Activated CD4-positive, alpha-beta T cell treated with anti-CD3 and anti-CD28 coated beads, Interleukin-2, amount 50 U/mL, for 48 hours (primary cell): Measurements from ENCODE around the gene DHDH.

Source experiments
- DNase-seq, 2 experiments: peaks; one replicate each; pipeline ENCODE4 v3.0.0-alpha.2; 2020

The DHDH gene

GRCh38 chr19:48950830-48951519 is 17.5 kb downstream of the DHDH start:
- no peak for DNase-seq

DNA sequence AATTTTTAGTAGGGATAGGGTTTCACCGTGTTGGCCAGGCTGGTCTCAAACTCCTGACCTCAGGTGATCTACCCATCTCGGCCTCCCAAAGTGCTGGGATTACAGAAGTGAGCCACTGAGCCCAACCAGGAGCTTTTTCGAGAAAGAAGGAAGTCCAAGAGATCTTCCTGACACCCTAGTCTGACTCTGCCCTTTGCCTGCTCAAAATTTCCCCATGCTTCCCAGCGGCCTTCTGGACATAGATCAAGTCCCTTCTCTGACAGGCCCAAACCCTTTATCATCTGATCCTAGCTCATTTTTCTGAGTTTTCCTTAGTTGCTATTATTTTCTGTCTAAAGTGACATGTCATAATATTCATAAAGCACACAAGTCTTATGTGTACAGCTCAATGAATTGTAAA is 19.6 kb downstream of the DHDH start:
- DNase-seq, result no peak

- DNase-seq, result no peak
Observed at GRCh38 chr19:48953990-48954594, 20.6 kb downstream of the DHDH start.

DNA sequence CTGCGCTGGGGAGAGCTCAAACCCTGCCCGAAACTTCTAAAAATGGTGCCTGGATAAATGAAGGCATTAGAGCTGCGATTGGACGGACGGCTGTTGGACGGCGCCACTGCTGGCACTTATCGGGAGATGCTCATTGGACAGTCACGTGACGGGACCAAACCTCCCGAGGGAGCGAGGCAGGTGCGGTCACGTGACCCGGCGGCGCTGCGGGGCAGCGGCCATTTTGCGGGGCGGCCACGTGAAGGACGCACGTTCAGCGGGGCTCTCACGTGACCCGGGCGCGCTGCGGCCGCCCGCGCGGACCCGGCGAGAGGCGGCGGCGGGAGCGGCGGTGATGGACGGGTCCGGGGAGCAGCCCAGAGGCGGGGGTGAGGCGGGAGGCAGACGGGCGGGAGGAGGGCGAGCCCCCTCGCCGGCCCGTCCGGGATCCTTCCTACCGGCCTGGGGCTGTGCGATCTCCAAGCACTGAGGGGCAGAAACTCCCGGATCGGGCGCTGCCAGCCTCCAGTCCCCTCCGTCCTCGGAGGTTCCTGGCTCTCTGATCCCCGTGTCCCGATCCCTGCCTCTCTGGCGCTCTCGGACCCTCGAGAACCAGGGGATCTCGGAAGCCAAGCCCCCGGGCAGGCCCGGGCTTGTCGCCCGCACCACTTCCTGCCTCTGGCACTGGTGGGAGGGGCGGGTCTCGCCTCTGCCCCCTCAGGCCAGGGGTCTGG is 21.3 kb downstream of the DHDH start, which contains the start of gene BAX:
BAX (plus strand) TSS at position 281 of the 713 bp plus-strand sequence; CDS start at position 335, 54 bp downstream.
- DNase-seq, result peak; percentile 98

- no peak for DNase-seq
Observed at GRCh38 chr19:48955308-48955958, 21.9 kb downstream of the DHDH start.

- DNase-seq, result no peak
Observed at GRCh38 chr19:48958006-48958405, 24.5 kb downstream of the DHDH start.

DNA sequence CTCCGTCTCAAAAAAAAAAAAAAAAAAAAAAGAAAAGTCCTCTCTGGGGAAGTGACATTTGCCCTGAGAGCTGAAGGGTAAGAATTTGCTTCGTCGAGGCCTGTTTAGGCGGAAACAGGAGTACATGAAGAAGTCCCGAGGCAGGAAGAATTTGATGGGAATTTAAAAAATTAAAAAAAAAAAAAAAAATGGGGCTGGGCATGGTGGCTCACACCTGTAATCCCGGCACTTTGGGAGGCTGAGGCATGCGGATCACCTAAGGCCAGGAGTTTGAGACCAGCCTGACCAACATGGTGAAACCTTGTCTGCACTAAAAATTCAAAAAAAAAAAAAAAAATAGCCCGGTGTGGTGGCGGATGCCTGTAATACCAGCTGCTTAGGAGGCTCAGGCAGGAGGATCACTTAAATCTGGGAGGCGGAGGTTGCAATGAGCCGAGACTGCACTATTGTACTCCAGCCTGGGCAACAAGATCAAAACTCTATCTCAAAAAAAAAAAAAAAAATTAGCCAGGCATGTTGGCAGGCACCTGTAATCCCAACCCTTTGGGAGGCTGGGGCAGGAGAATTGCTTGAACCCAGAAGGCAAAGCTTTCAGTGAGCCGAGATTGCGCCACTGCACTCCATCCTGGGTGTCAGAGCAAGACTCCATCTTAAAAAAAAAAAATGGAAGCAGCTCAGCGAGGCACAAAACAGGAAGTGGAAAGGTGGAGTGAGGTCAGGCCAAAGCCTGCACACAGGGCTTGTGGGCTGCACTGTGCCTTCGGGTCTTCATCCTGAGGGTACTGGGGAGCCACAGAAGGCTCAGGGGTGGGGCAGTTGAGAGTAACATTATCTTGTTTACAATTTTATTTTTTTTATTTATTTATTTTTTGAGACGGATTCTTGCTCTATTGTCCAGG is 26.1 kb downstream of the DHDH start:
- DNase-seq, result no peak

DNA sequence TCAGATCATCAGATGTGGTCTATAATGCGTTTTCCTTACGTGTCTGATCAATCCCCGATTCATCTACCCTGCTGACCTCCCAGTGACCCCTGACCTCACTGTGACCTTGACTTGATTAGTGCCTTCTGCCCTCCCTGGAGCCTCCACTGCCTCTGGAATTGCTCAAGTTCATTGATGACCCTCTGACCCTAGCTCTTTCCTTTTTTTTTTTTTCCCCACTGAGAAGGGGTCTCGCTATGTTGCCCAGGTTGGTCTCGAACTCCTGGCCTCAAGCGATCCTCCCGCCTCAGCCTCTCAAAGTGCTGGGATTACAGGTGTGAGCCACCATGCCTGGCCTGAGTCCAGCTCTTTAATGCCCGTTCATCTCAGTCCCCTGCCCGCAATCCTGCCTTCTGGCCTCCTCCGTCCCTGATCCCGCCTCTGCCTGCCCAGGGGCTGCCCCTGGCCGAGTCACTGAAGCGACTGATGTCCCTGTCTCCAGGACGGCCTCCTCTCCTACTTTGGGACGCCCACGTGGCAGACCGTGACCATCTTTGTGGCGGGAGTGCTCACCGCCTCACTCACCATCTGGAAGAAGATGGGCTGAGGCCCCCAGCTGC is 27.7 kb downstream of the DHDH start:
- DNase-seq, result no peak

- DNase-seq, result no peak
Observed at GRCh38 chr19:48961673-48962028, 28.2 kb downstream of the DHDH start.

- peak; percentile 71 to 77 for DNase-seq
Observed at GRCh38 chr19:48962029-48962848, 28.7 kb downstream of the DHDH start.

- no peak for DNase-seq
Observed at GRCh38 chr19:48962849-48963165, 29.3 kb downstream of the DHDH start.

DNA sequence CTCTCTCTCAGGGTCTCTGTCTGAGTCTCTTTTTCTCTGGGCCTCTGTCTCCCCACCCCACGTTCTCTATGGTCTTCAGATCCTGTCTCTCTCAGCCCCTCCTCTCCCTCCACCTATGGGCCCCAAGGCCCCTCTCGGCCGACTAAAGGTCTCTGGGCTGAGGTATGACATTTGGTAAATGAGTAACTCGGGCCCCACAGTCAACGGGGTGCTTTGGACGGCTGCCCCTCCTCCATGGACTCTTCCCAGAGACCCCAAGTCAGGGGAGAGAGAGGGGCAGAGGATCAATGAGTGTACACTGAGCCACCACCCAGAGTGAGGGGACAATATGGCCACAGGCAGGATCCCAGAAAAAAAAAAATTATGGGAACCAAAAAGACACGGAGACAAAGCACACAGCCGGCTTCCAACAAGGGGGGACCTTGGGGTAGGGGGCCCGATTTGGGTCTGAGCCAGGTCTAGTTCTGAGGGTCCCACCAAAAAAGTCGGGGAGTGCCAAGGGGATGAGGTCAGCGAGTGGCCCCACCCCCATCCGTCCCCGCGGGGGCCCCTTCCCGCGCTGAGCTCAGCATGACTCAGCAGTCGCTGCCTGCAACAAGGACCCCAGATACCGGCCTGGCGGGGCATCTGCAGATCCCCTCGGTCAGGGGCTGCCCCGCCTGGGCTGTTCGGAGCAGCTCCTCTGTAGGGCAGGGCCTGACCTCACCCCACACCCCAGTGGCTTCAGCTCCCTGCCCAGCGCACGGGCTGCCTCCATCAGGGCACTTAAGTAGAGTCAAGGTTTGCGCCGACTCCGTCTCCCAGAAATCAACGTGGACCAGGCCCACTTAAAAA is 30.1 kb downstream of the DHDH start:
- DNase-seq, result peak; percentile 76 to 82

DNA sequence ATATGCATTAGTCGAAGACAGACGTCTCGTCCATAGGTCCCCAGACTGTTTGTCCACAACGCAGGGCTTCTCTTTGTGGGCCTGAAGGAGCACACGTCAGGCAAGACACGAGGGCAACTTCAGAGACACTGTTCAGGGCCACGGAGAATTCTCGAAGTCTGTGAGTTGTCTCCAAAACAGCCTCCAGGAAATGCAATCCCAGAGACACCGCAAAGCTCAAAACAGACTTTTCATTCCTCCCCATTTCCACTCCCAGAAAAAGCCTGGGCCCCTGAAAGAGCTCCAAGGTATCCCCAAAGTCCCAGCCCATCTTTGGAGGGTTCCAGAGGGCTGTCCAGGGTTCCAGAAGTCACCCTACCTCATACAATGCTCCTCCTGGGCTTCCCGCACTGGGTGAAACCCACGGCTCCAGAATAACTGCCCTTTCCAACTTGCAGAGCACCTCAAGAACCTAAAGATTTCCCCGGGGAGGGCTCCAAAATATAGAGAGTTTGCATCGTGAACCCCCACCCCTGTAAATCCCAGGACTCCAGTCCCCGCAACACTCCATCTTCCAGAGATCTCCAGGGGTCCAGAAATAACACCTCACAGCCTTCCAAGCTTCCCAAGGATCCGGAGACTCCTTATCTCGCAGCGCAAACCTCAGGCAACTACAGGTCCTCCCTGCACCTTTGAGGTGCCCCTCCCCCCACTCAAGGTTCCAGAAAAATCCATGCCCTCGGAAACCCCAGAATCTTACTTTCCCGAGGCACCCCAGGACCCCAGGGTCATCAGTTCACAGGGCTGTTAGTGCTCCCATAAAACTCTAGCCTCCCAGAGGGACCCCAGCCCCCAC is 30.9 kb downstream of the DHDH start:
- peak in 1 of 2 experiments; percentile 39 for DNase-seq

GRCh38 chr19:48965040-48965805 is 31.7 kb downstream of the DHDH start, which contains the start of gene FTL:
TSS of gene FTL (plus strand) at chr19:48965309. CDS start at chr19:48965508, 199 bp downstream.
- peak; percentile 93 to 96 for DNase-seq

DNA sequence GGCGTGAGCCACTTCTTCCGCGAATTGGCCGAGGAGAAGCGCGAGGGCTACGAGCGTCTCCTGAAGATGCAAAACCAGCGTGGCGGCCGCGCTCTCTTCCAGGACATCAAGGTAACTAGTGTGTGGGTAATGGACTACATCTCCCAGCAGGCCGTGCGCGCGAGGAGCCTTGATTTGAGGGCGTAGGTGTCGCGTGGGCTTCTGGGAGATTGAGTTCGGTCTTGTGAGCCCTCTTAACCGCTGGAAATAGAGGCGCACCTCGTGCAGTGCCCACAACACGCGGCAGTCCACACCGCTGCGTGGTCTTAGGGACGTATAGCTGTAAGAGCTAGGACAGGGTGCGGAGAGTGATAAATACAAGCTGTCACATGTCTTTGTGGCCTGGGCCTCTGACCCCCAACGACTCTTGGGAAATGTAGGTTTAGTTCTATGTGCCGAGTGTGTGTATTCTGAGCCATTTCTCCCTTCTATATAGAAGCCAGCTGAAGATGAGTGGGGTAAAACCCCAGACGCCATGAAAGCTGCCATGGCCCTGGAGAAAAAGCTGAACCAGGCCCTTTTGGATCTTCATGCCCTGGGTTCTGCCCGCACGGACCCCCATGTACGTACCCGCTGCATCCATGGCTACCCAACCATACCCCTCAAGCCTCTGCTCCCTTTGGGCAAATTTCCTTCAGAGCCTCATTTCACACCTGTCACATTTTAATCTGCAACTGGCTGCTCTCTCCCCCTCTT is 32.5 kb downstream of the DHDH start:
- peak; percentile 91 to 93 for DNase-seq

GRCh38 chr19:48966541-48967345 is 33.2 kb downstream of the DHDH start:
- DNase-seq, result no peak
